Peyer's patch (tissue), 4 donors: ENCODE data around the gene NMT2. TPM values are rescaled to one million over a fixed set of nuclear protein-coding genes. Genes with fewer than 3 reads are reported as not detected.
A peak's percentile ranks its signal among the peaks of the same experiment; 100 is the strongest.

Experiments used
- DNase-seq, 3 donors: peaks; one replicate each; pipeline ENCODE4 v3.0.0-alpha.2; 2017 to 2019
- H3K27ac ChIP-seq, 4 donors: fragments of 200-600 bp; sonication (generic); one replicate each; pipeline ENCODE4 v1.5.1; 2016 to 2019
- H3K27me3 ChIP-seq, 2 donors: fragments of 200-600 bp; sonication (generic); one replicate each; pipeline ENCODE4 v1.5.1; 2019
- H3K36me3 ChIP-seq, 3 donors: fragments of 200-600 bp; sonication (generic); one replicate each; pipeline ENCODE4 v1.5.1; 2016 to 2019
- H3K4me1 ChIP-seq, 4 donors: fragments of 200-600 bp; sonication (generic); one replicate each; pipeline ENCODE4 v1.5.1; 2016 to 2019
- H3K4me3 ChIP-seq, 4 donors: fragments of 200-600 bp; sonication (generic); 1 replicate in 3 of 4; 2 replicates in 1 of 4; pipeline ENCODE4 v1.5.1; 2016 to 2019; ENCODE audit warnings: mild to moderate bottlenecking in 1 of 4
- H3K9me3 ChIP-seq, 4 donors: fragments of 200-600 bp; sonication (generic); one replicate each; pipeline ENCODE4 v1.5.1; 2016 to 2019; ENCODE audit warnings: mild to moderate bottlenecking in 1 of 4
- POLR2A ChIP-seq, 2 donors: fragments of 450-650 bp; IDR thresholded peaks; one replicate each; pipeline ENCODE4 v1.5.1; 2017; ENCODE audit warnings: antibody characterized with exemption in 2 of 2, mild to moderate bottlenecking in 2 of 2, moderate library complexity in 2 of 2
- total RNA-seq, 4 donors: library from RNA; depleted of rRNA; stranded (reverse); fragments of >200 nt; gene quantifications; one replicate each; pipeline ENCODE4 v1.1.0, GENCODE V29; 2016
- TF ChIP-seq, protein P1 (sequence below), 6 experiments: fragments of 450-650 bp in 4 of 6; fragments of 200-600 bp in 2 of 6; sonication (generic) in 1 of 6; IDR thresholded peaks; one replicate each; pipeline ENCODE4 v1.5.1; 2017 to 2019; ENCODE audit warnings: antibody characterized with exemption in 6 of 6, mild to moderate bottlenecking in 3 of 6, moderate library complexity in 1 of 6

The NMT2 gene
- total RNA-seq, 4 donors from 2014 or later: 13.2 to 27.9 (median 20.8) TPM

GRCh38 chr10:15116225-15116624 lies 52.3 kb downstream of the NMT2 start:
- H3K4me1 ChIP-seq: no peaks in the 10 kb centered on the region
- peaks cover 0 to 56% (median 0%) of the 10 kb centered on the region in 3 donors for H3K36me3 ChIP-seq
- no peak overlapping the region for H3K4me3 ChIP-seq
- TF ChIP-seq POLR2A (IDR thresholded peaks at IDR 0.05): no peak
- TF ChIP-seq, protein P1, sequence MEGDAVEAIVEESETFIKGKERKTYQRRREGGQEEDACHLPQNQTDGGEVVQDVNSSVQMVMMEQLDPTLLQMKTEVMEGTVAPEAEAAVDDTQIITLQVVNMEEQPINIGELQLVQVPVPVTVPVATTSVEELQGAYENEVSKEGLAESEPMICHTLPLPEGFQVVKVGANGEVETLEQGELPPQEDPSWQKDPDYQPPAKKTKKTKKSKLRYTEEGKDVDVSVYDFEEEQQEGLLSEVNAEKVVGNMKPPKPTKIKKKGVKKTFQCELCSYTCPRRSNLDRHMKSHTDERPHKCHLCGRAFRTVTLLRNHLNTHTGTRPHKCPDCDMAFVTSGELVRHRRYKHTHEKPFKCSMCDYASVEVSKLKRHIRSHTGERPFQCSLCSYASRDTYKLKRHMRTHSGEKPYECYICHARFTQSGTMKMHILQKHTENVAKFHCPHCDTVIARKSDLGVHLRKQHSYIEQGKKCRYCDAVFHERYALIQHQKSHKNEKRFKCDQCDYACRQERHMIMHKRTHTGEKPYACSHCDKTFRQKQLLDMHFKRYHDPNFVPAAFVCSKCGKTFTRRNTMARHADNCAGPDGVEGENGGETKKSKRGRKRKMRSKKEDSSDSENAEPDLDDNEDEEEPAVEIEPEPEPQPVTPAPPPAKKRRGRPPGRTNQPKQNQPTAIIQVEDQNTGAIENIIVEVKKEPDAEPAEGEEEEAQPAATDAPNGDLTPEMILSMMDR (IDR thresholded peaks at IDR 0.05): no peak
- no peak overlapping the region for H3K27ac ChIP-seq
- no peaks in the 10 kb centered on the region for H3K9me3 ChIP-seq
- H3K27me3 ChIP-seq: no peaks in the 10 kb centered on the region
- DNase-seq: no peak

DNA sequence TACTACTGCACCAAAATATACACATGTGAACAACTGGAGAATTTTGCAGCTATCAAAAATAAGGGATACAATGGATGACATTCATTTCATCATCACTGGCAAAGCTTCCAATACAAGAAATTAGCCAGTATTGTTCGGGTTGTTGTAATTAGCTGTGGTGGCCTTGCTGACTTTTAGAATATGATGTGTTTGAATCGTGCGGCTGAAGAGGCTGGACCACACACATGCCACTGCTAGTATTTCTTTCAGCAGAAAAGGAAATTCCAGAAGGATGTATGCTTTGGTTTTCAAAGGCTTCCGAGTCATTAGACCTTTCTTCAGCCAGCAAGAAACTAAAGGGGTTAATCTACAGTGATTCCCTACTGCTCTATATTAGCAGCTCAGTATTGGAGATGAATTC lies 54.7 kb downstream of the NMT2 start:
- TF ChIP-seq, protein P1 (IDR thresholded peaks at IDR 0.05): no peak
- TF ChIP-seq POLR2A (IDR thresholded peaks at IDR 0.05): no peak
- no peak for DNase-seq
- H3K4me1 ChIP-seq: no peaks in the 10 kb centered on the region

GRCh38 chr10:15112657-15113056 lies 55.8 kb downstream of the NMT2 start:
- peaks cover 0 to 44% (median 0%) of the 10 kb centered on the region in 3 donors for H3K36me3 ChIP-seq
- no peak for DNase-seq

More for the DNA sequence above, 54.7 kb downstream of the NMT2 start:
- no peak overlapping the region for H3K4me3 ChIP-seq
- peaks cover 0 to 54% (median 0%) of the 10 kb centered on the region in 3 donors for H3K36me3 ChIP-seq
- H3K27me3 ChIP-seq: no peaks in the 10 kb centered on the region
- no peaks in the 10 kb centered on the region for H3K9me3 ChIP-seq
- no peak overlapping the region for H3K27ac ChIP-seq

GRCh38 chr10:15106352-15107013 lies 62.0 kb downstream of the NMT2 start:
- Histone ChIP-seq H3K9me3 (no peaks in the 10 kb centered on the region), H3K4me1 (no peaks in the 10 kb centered on the region), H3K27me3 (no peaks in the 10 kb centered on the region), H3K27ac (peak overlapping the region in 1 of 4 donors; percentile 16), H3K36me3 (peaks cover 0 to 63% (median 0%) of the 10 kb centered on the region in 3 donors), H3K4me3 (no peak overlapping the region)
- TF ChIP-seq POLR2A (IDR thresholded peaks at IDR 0.05): no peak
- TF ChIP-seq, protein P1 (IDR thresholded peaks at IDR 0.05): peak; percentile 50 to 92 (median 86)
- peak; percentile 69 to 90 (median 73) for DNase-seq

More at GRCh38 chr10:15112657-15113056, 55.8 kb downstream of the NMT2 start:
- TF ChIP-seq, protein P1 (IDR thresholded peaks at IDR 0.05): no peak
- TF ChIP-seq POLR2A (IDR thresholded peaks at IDR 0.05): no peak
- Histone ChIP-seq H3K27me3 (no peaks in the 10 kb centered on the region), H3K9me3 (no peaks in the 10 kb centered on the region), H3K4me1 (no peaks in the 10 kb centered on the region), H3K4me3 (no peak overlapping the region), H3K27ac (no peak overlapping the region)

- no peaks in the 10 kb centered on the region for H3K27me3 ChIP-seq
- H3K27ac ChIP-seq: no peak overlapping the region
- TF ChIP-seq POLR2A (IDR thresholded peaks at IDR 0.05): no peak
- TF ChIP-seq, protein P1 (IDR thresholded peaks at IDR 0.05): no peak
- DNase-seq: no peak
- peaks cover 0 to 14% (median under 1%) of the 10 kb centered on the region in 4 donors for H3K4me1 ChIP-seq
- H3K4me3 ChIP-seq: no peak overlapping the region
- peaks cover 0 to 50% (median 0%) of the 10 kb centered on the region in 3 donors for H3K36me3 ChIP-seq
- no peaks in the 10 kb centered on the region for H3K9me3 ChIP-seq
These were observed 65.0 kb downstream of the NMT2 start for GRCh38 chr10:15103513-15103912.
